HL-60 (cell line): ENCODE data around the gene FCHSD2.
A peak's percentile ranks its signal among the peaks of the same experiment; 100 is the strongest.

Experiments
- DNase-seq, 2 experiments: peaks; one replicate each; pipeline ENCODE4 v3.0.0-alpha.2; 2010 to 2020; ENCODE audit warnings: low read depth in 1 of 2, low spot score in 1 of 2
- H3K27ac ChIP-seq: fragments of 250-450 bp; sonication (Bioruptor Pico); replicated peaks from 2 replicates; pipeline ENCODE4 v1.5.1; 2020; ENCODE audit warnings: mild to moderate bottlenecking, moderate library complexity
- H3K27me3 ChIP-seq: fragments of 250-450 bp; sonication (Bioruptor Pico); 2 replicates; pipeline ENCODE4 v1.5.1; 2021; ENCODE audit warnings: mild to moderate bottlenecking, moderate library complexity; ENCODE audit not compliant: insufficient read depth, poor library complexity, severe bottlenecking
- H3K4me3 ChIP-seq: replicated peaks from 2 replicates; pipeline ENCODE4 v1.5.1; 2011; ENCODE audit warnings: mild to moderate bottlenecking, control low read depth, low read length; ENCODE audit not compliant: insufficient read depth
- CTCF ChIP-seq: IDR thresholded peaks from one replicate; pipeline ENCODE4 v1.5.1; 2011; ENCODE audit warnings: low read length, control low read depth, inconsistent platforms; ENCODE audit not compliant: insufficient read depth
- GABPA ChIP-seq: IDR thresholded peaks from 2 replicates; pipeline ENCODE4 v1.6.1; 2012; ENCODE audit warnings: low read depth
- POLR2AphosphoS5 ChIP-seq: IDR thresholded peaks from 2 replicates; pipeline ENCODE4 v1.6.1; 2012; ENCODE audit warnings: low read depth
- SPI1 ChIP-seq: IDR thresholded peaks from 2 replicates; pipeline ENCODE4 v1.6.1; 2012; ENCODE audit warnings: low read depth, mild to moderate bottlenecking, borderline replicate concordance
- TF ChIP-seq, protein P1 (sequence below): IDR thresholded peaks from 2 replicates; pipeline ENCODE4 v1.6.1; 2012; ENCODE audit warnings: low read depth; ENCODE audit not compliant: insufficient replicate concordance

Gene FCHSD2

GRCh38 chr11:73189723-73190556 lies 47.8 kb upstream of the FCHSD2 start:
- Histone ChIP-seq H3K27me3 (no peaks in the 10 kb centered on the region), H3K4me3 (no peak overlapping the region), H3K27ac (peak overlapping the region; percentile 86)
- TF ChIP-seq GABPA (no peak), SPI1 (no peak), POLR2AphosphoS5 (no peak), CTCF (no peak)
- TF ChIP-seq, protein P1, sequence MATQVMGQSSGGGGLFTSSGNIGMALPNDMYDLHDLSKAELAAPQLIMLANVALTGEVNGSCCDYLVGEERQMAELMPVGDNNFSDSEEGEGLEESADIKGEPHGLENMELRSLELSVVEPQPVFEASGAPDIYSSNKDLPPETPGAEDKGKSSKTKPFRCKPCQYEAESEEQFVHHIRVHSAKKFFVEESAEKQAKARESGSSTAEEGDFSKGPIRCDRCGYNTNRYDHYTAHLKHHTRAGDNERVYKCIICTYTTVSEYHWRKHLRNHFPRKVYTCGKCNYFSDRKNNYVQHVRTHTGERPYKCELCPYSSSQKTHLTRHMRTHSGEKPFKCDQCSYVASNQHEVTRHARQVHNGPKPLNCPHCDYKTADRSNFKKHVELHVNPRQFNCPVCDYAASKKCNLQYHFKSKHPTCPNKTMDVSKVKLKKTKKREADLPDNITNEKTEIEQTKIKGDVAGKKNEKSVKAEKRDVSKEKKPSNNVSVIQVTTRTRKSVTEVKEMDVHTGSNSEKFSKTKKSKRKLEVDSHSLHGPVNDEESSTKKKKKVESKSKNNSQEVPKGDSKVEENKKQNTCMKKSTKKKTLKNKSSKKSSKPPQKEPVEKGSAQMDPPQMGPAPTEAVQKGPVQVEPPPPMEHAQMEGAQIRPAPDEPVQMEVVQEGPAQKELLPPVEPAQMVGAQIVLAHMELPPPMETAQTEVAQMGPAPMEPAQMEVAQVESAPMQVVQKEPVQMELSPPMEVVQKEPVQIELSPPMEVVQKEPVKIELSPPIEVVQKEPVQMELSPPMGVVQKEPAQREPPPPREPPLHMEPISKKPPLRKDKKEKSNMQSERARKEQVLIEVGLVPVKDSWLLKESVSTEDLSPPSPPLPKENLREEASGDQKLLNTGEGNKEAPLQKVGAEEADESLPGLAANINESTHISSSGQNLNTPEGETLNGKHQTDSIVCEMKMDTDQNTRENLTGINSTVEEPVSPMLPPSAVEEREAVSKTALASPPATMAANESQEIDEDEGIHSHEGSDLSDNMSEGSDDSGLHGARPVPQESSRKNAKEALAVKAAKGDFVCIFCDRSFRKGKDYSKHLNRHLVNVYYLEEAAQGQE = no peak
- peak in 1 of 2 experiments; percentile 41 for DNase-seq

DNA sequence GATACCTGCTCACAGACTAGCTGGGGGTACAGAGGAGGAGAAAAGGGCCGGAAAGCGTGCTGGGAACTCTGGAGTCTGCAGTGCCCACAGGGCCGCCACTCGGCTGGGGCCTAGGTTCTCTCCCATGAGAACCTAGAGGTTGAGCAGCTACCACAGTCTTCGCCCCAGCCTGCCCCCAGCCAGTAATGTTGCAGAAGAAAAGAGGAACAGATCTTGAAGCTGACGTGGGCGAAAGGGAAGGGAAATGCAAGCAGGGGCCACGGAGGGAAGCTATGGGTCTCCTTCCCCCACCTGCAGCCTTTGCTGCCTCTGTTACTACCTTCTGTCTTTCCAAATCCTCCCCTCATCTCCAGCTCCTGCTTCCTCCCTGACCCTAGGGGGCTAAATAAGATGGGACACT lies 47.2 kb upstream of the FCHSD2 start:
- peak overlapping the region; percentile 10; the same call in 1 of the 2 replicates for H3K4me3 ChIP-seq
- peak; percentile 58 to 97 for DNase-seq
- peak overlapping the region; percentile 86 for H3K27ac ChIP-seq
- TF ChIP-seq POLR2AphosphoS5 (peak; percentile 85), SPI1 (peak; percentile 99), GABPA (no peak; the same call in 1 of the 2 replicates), CTCF (no peak)
- TF ChIP-seq, protein P1 = no peak
- H3K27me3 ChIP-seq = no peaks in the 10 kb centered on the region

DNA sequence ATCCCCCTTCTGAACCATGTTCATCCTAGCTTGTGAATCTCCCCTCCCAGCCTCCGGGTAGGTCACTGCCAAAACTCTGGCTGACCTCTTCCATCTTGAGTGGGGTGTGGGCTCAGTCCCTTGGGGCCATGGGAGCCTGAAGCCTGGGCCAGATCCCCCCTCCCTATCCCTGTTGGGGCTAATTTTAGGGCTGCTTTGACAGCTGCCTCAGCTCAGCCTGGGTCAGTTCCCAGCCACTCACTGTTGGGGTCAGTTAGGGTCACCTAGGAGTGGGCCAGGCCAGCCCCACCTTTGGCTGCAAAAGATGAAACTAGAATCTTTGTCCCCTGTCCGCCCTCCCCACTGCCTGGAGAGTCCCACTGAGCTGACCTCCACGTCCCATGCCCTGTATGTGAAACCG lies 46.2 kb upstream of the FCHSD2 start:
- Histone ChIP-seq H3K27ac (peak overlapping the region; percentile 86), H3K4me3 (peak overlapping the region; percentile 26), H3K27me3 (no peaks in the 10 kb centered on the region)
- TF ChIP-seq, protein P1 = no peak
- TF ChIP-seq CTCF = no peak
- no peak for TF ChIP-seq SPI1
- no peak for DNase-seq
